Ectodermal cell (in vitro differentiated cells): ENCODE measurements around the gene CUX1.

Source experiments
- H3K27ac ChIP-seq: 2 replicates; pipeline ENCODE4 v1.7.0; 2013; ENCODE audit warnings: mild to moderate bottlenecking, low read depth, low read length; ENCODE audit not compliant: insufficient read depth, poor library complexity, severe bottlenecking
- H3K27me3 ChIP-seq: 2 replicates; pipeline ENCODE4 v1.7.0; 2013; ENCODE audit warnings: mild to moderate bottlenecking, low read length; ENCODE audit not compliant: insufficient read depth, control insufficient read depth, poor library complexity, severe bottlenecking
- H3K36me3 ChIP-seq: one replicate; pipeline ENCODE4 v1.7.0; 2013; ENCODE audit warnings: low read length; ENCODE audit not compliant: control insufficient read depth, insufficient read depth
- H3K4me1 ChIP-seq: one replicate; pipeline ENCODE4 v1.7.0; 2013; ENCODE audit warnings: low read length; ENCODE audit not compliant: control insufficient read depth, insufficient read depth
- H3K4me3 ChIP-seq: 2 replicates; pipeline ENCODE4 v1.7.0; 2013; ENCODE audit warnings: low read depth, low read length, control low read depth; ENCODE audit not compliant: insufficient read depth
- H3K9me3 ChIP-seq: 2 replicates; pipeline ENCODE4 v1.7.0; 2013; ENCODE audit warnings: mild to moderate bottlenecking, low read length, moderate library complexity; ENCODE audit not compliant: control insufficient read depth
- WGBS, 2 experiments: methylation state at CpG; one replicate each; pipeline ENCODE4 v1.1.7; 2013; ENCODE audit warnings: missing lambda C conversion rate in 2 of 2; 5-methylcytosine and 5-hydroxymethylcytosine counted together

The CUX1 gene

DNA sequence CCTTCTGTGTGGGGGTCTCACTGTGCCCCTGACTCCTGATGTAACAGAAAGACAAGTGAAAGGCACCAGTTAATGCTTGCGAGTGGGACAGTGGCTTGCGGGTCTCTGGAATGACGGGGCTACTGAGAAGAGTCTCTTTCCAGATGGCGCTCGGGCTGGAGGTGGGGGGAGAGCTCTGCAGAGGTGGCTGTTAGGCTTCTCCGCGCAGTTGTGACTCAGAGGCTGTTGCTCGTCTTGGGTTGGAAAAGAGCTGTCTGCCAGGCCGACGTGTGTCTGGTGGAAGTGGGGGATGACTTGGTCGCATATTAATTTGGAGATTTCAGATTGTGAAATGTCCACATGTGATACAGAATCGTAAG lies 441.3 kb downstream of the CUX1 start:
- 85 to 86% methylated on average over 12 of the region's 12 CpGs for WGBS, 2 experiments
- H3K27ac ChIP-seq, result no peak overlapping the region
- no peaks in the 10 kb centered on the region for H3K27me3 ChIP-seq
- H3K4me1 ChIP-seq, result no peaks in the 10 kb centered on the region
- no peak overlapping the region for H3K4me3 ChIP-seq
- no peaks in the 10 kb centered on the region for H3K9me3 ChIP-seq
- H3K36me3 ChIP-seq, result no peaks in the 10 kb centered on the region

- Histone ChIP-seq H3K27ac (no peak overlapping the region), H3K9me3 (no peaks in the 10 kb centered on the region), H3K4me3 (no peak overlapping the region), H3K36me3 (no peaks in the 10 kb centered on the region), H3K27me3 (no peaks in the 10 kb centered on the region), H3K4me1 (no peaks in the 10 kb centered on the region)
- WGBS, 2 experiments, result 72 to 76% methylated on average over 9 of the region's 9 CpGs
Measured at GRCh38 chr7:102260856-102261255, 443.4 kb downstream of the CUX1 start.

DNA sequence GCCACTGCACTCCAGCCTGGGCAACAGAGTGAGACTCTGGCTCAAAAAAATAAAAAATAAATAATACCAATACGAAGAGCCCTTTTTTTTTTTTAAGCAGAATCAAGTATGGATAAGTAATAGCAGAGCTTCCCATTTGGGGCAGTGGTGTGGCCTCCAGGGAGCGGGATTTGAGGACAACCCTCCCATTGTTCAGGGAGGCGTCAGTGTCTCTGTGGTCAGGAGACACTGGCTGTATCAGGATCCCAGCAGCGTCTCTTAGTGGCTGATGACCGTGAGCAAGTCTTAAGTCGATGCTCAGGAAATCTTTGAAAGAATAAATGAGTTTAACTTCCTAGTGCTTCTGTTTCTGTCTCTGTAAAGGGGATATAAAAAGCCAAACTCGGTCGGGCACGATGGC lies 444.0 kb downstream of the CUX1 start:
- H3K27ac ChIP-seq, result no peak overlapping the region
- 91 to 92% methylated on average over 9 of the region's 9 CpGs for WGBS, 2 experiments
- no peaks in the 10 kb centered on the region for H3K4me1 ChIP-seq
- no peaks in the 10 kb centered on the region for H3K27me3 ChIP-seq
- H3K9me3 ChIP-seq, result no peaks in the 10 kb centered on the region
- H3K4me3 ChIP-seq, result no peak overlapping the region
- no peaks in the 10 kb centered on the region for H3K36me3 ChIP-seq

DNA sequence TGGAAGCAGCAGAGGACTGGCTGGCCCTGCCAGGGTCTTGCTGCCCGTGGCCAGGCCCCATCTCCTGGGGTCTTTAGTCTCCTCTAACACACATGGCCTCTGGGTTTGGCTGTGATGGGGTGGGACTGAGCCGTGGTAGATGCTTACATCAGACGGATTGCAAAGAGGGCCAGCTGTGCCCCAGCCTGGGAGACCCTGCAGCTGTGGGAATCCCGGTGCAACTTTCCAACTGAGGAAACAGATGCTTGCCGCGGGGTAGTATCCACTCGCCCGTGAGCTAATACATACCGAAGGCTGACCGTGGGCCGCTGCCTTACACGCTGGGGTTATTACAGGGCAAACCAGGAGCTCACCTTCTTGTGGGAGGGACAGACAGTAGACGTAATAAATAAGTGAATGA lies 445.1 kb downstream of the CUX1 start:
- Histone ChIP-seq H3K4me1 (no peaks in the 10 kb centered on the region), H3K27me3 (no peaks in the 10 kb centered on the region), H3K9me3 (no peaks in the 10 kb centered on the region), H3K4me3 (no peak overlapping the region), H3K27ac (no peak overlapping the region), H3K36me3 (no peaks in the 10 kb centered on the region)
- WGBS, 2 experiments, result 94 to 97% methylated on average over 13 of the region's 13 CpGs

DNA sequence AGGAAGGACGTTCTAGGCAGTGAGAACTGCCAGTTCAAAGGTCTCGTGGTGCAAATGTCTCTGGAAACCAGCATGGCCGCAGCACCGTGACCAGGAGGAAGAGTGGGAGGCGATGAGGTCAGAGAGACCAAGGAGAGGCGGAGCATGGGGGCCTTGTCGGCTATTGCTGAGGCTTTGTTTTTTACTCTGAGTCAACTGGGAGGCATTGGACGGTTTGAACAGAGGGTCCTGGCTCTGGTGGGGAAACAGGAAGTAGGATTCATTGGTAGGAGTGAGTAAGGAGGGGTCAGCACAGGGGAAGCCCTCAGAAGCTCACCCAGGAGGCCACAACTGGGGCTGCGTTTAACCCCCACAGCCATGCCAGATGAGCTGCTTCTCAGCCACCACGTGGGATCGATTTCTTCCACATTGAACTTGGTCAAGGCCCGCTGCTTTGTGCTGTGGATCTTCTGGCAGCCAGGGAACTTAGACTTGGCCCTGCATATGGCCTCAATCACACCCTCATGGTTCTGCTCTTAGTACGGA lies 447.0 kb downstream of the CUX1 start:
- Histone ChIP-seq H3K36me3 (no peaks in the 10 kb centered on the region), H3K9me3 (no peaks in the 10 kb centered on the region), H3K4me3 (no peak overlapping the region), H3K4me1 (no peaks in the 10 kb centered on the region), H3K27ac (no peak overlapping the region), H3K27me3 (no peaks in the 10 kb centered on the region)
- WGBS, 2 experiments, result 91% methylated on average over 13 of the region's 13 CpGs

DNA sequence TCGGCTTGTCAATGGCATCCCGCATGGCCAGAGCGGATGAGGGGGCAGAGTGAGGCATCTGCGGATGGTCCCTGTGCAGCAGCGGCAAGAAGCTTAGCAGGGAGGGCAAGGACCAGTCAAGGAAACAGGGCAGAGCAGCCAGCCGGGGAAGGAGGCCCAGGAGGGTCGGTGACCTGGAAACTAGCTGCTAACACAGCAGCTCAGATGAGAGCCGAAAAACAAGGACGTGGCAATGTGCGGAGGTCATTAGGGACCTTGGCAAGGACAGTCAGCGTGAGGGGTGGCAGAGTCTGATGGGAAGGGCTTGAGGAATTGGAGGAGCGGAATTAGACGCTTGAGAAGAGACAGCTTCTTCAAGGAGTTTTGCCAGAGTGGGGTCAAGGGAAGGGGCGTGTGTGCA lies 449.1 kb downstream of the CUX1 start:
- WGBS, 2 experiments, result 91 to 93% methylated on average over 14 of the region's 14 CpGs
- peaks cover 3% of the 10 kb centered on the region for H3K4me1 ChIP-seq
- no peaks in the 10 kb centered on the region for H3K36me3 ChIP-seq
- no peaks in the 10 kb centered on the region for H3K27me3 ChIP-seq
- H3K4me3 ChIP-seq, result no peak overlapping the region
- no peak overlapping the region for H3K27ac ChIP-seq
- no peaks in the 10 kb centered on the region for H3K9me3 ChIP-seq

DNA sequence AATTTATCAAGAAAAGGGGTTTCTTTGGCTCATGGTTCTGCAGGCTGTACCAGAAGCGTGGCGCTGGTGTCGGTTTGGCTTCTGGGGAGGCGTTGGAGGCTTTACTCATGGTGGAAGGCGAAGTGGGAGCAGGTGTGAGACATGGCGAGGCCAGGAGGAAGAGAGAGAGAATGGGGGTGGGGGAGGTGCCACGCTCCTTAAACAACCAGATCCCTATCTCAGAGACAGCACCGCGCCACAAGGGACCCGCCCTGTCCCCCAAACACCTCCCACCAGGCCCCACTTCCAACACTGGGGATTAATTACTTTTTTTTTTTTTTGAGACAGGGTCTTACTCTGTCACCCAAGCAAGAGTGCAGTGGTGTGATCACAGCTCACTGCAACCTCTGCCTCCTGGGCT lies 451.2 kb downstream of the CUX1 start:
- H3K36me3 ChIP-seq, result no peaks in the 10 kb centered on the region
- H3K4me3 ChIP-seq, result no peak overlapping the region
- WGBS, 2 experiments, result 93 to 94% methylated on average over 6 to 10 of the region's 10 CpGs
- peaks cover 3% of the 10 kb centered on the region for H3K4me1 ChIP-seq
- H3K27me3 ChIP-seq, result no peaks in the 10 kb centered on the region
- H3K27ac ChIP-seq, result no peak overlapping the region
- H3K9me3 ChIP-seq, result no peaks in the 10 kb centered on the region

- H3K27me3 ChIP-seq, result no peaks in the 10 kb centered on the region
- no peaks in the 10 kb centered on the region for H3K36me3 ChIP-seq
- 81 to 82% methylated on average over 13 of the region's 13 CpGs for WGBS, 2 experiments
- no peak overlapping the region for H3K27ac ChIP-seq
- H3K4me3 ChIP-seq, result no peak overlapping the region
- H3K9me3 ChIP-seq, result no peaks in the 10 kb centered on the region
- H3K4me1 ChIP-seq, result peaks cover 3% of the 10 kb centered on the region
Measured at GRCh38 chr7:102270178-102270887, 452.9 kb downstream of the CUX1 start.

GRCh38 chr7:102271158-102271798 lies 453.9 kb downstream of the CUX1 start:
- no peaks in the 10 kb centered on the region for H3K9me3 ChIP-seq
- no peak overlapping the region for H3K27ac ChIP-seq
- 90 to 93% methylated on average over 10 of the region's 10 CpGs for WGBS, 2 experiments
- H3K27me3 ChIP-seq, result no peaks in the 10 kb centered on the region
- H3K4me3 ChIP-seq, result no peak overlapping the region
- no peaks in the 10 kb centered on the region for H3K36me3 ChIP-seq
- peaks cover 3% of the 10 kb centered on the region for H3K4me1 ChIP-seq

DNA sequence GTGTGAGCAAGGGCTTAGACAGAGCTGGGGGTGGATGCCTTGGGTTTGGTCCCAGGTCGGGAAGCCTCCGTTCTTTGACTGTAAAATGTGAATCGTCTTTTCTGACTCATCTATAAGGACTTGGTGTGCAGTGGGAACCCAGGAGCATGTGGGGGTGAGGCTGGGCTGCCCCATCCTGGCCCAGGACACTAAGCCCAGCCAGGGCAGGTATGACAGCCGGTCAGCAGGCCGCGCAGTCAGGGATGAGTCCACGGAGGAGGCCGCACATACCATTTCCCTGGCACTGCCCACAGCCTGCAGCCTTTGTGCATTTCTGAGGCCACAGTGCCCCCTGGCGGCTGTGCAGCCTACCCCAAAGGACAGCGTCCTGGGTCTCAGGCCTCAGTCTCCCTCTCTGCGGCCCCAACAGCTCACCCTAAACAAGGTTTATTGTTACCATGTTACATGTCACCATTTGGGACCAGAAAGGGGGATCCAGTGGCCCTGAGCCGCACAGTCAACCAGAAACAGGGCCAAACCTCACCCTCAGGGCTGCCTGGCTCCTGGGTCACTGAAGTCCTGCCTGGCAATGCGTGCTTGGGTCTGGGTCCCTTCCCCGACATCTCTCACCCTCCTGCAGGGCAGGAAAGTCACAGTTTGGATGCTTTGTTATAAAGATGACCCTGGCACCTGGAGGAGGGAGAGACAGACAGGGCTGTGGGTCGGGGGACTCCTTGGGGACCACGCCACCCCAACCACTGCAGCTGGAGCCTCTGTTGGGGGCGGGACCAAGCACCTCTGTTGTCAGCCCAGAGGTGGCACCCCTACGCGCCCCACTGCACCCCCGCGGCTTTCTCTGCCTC lies 454.9 kb downstream of the CUX1 start:
- H3K4me3 ChIP-seq, result no peak overlapping the region
- no peaks in the 10 kb centered on the region for H3K27me3 ChIP-seq
- no peak overlapping the region for H3K27ac ChIP-seq
- H3K9me3 ChIP-seq, result no peaks in the 10 kb centered on the region
- WGBS, 2 experiments, result 63% methylated on average over 21 of the region's 21 CpGs
- H3K4me1 ChIP-seq, result peaks cover 3% of the 10 kb centered on the region
- H3K36me3 ChIP-seq, result no peaks in the 10 kb centered on the region
